ENCODE measurements around the gene PHTF1.

Gene PHTF1

GRCh38 chr1:113770031-113770430 is 10.7 kb upstream of the PHTF1 start:
- Histone ChIP-seq H3K27ac (no peak overlapping the region), H3K4me3 (no peak overlapping the region), H3K9me3 (no peaks in the 10 kb centered on the region), H3K36me3 (peaks cover 14 to 39% (median 37%) of the 10 kb centered on the region in 3 donors), H3K27me3 (no peaks in the 10 kb centered on the region), H3K4me1 (peaks cover 0 to 19% (median 0%) of the 10 kb centered on the region in 4 donors)
- no peak for DNase-seq
- TF ChIP-seq CTCF (IDR thresholded peaks at IDR 0.05), result no peak
- intact Hi-C loops (cut with DNase I; ENCODE audit: low total_unique reads), result no loop called here

DNA sequence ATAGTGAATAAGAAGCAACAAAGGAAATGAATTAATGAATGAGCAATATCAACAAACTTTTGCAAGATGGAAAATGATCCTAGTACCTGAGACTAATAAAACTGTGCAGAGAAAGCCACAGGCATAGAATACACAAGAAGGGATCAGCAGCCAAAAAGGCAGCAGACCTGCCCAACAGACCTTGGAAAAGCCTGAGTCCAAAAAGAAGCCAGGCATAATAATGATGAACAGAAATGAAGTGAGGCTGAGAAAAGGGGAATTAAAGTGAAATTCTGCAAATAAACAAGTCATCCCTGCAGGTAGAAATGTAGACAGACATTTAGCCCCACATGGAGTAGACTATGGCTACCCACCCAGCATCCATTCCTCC is 10.3 kb upstream of the PHTF1 start:
- Histone ChIP-seq H3K9me3 (no peaks in the 10 kb centered on the region), H3K27ac (no peak overlapping the region), H3K4me3 (no peak overlapping the region), H3K4me1 (peaks cover 0 to 19% (median 0%) of the 10 kb centered on the region in 4 donors), H3K36me3 (peaks cover 14 to 39% (median 33%) of the 10 kb centered on the region in 3 donors), H3K27me3 (no peaks in the 10 kb centered on the region)
- TF ChIP-seq CTCF (IDR thresholded peaks at IDR 0.05), result no peak
- no peak for DNase-seq
- intact Hi-C loops (cut with DNase I; ENCODE audit: low total_unique reads), result no loop called here

DNA sequence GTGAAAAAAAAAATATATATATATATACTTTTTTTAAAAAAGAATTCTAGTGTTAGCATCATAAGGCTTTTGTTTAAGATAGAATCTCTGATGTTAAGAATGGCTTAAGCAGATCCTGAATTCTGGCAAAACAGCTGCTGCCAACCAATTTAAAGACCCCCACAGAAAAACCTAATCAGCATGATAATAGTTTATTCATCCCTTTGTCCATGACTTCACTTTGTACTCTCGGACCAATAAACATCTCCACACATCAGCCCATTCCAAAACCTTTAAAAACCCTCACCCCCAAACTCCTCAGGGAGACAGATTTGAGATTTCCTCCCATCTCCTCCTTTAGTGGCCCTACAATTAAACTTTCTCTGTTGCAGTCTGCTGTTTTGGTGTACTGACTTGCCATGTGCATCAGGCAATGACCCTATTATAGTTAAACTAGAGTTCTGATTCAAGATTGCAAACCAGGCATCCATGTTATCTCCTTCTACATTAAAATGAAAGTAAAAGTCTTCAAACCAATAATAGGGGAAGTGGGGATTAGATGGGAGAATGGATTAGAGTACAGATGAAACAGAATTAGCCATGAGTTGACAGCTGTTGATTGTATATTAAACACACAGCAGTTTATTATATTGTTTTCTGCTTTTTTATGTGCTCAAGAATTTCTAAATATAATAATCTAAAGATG is 9.8 kb upstream of the PHTF1 start:
- H3K36me3 ChIP-seq, result peaks cover 13 to 37% (median 28%) of the 10 kb centered on the region in 3 donors
- no peak for DNase-seq
- H3K9me3 ChIP-seq, result no peaks in the 10 kb centered on the region
- H3K27ac ChIP-seq, result no peak overlapping the region
- no peak for TF ChIP-seq CTCF (IDR thresholded peaks at IDR 0.05)
- no peak overlapping the region for H3K4me3 ChIP-seq
- H3K4me1 ChIP-seq, result peaks cover 0 to 19% (median 0%) of the 10 kb centered on the region in 4 donors
- H3K27me3 ChIP-seq, result no peaks in the 10 kb centered on the region
- intact Hi-C loops (cut with DNase I; ENCODE audit: low total_unique reads), result no loop called here

DNA sequence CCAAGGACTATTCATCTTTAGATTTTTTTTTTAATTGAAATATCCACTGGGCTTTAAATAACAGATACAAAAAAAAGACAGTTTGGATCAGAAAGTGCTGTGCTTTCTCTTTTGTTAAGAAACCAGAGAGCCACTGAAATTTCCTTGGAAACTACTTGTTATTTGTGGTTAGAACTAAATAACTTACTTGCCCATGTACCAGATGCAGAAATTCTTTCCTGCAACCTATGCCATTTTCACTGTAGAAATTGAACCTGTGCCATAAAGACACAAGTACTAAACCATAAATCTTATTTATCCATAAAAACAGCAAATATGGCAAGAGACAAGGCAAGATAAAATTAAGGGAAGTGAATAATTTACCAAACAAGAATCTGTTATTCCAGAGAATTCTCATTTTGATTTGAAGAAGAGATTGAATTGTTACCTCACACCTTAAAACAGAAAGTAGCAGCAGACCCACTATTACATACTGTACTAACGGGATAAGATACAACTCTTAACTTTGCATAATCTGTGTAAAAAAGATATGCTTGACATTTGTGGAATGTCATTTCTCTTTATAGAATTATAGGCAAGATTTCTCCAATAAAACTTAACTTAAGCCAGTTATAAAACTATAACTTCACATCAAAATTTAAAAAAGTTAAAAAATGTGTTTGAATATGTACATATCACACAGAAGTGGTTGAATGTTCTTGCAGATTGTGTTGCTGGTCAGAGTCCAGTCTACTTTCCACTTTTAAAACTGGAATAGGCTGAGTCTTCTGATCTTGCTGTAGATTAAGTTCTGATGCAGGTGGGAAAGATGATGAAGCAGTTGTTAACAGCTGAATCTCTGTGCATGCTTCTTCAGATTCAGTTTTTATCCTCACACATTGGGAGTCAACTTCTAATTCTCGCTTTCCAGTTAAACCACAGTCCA is 6.3 kb upstream of the PHTF1 start:
- intact Hi-C loops (cut with DNase I; ENCODE audit: low total_unique reads), result no loop called here
- no peak for TF ChIP-seq CTCF (IDR thresholded peaks at IDR 0.05)
- H3K9me3 ChIP-seq, result no peaks in the 10 kb centered on the region
- peaks cover 0 to 19% (median 0%) of the 10 kb centered on the region in 4 donors for H3K4me1 ChIP-seq
- H3K27me3 ChIP-seq, result no peaks in the 10 kb centered on the region
- H3K36me3 ChIP-seq, result peaks cover 7 to 33% (median 20%) of the 10 kb centered on the region in 3 donors
- H3K4me3 ChIP-seq, result no peak overlapping the region
- DNase-seq, result no peak
- no peak overlapping the region for H3K27ac ChIP-seq

GRCh38 chr1:113763661-113764060 is 4.4 kb upstream of the PHTF1 start:
- no peak overlapping the region for H3K4me3 ChIP-seq
- peaks cover 0 to 13% (median 2%) of the 10 kb centered on the region in 4 donors for H3K4me1 ChIP-seq
- no peak for TF ChIP-seq CTCF (IDR thresholded peaks at IDR 0.05)
- no peaks in the 10 kb centered on the region for H3K27me3 ChIP-seq
- peaks cover 7 to 33% (median 20%) of the 10 kb centered on the region in 3 donors for H3K36me3 ChIP-seq
- intact Hi-C loops (cut with DNase I; ENCODE audit: low total_unique reads), result no loop called here
- DNase-seq, result no peak
- H3K27ac ChIP-seq, result no peak overlapping the region
- H3K9me3 ChIP-seq, result no peaks in the 10 kb centered on the region
